GM23248 (cell line): ENCODE data around the gene CXADR.

ENCODE experiments used
- EZH2 ChIP-seq: fragments of 200-600 bp; sonication (generic); IDR thresholded peaks from 2 replicates; pipeline ENCODE4 v1.6.1; 2018; ENCODE audit warnings: antibody characterized with exemption, mild to moderate bottlenecking; ENCODE audit not compliant: insufficient read depth, poor library complexity, severe bottlenecking
- EZH2phosphoT487 ChIP-seq: fragments of 200-600 bp; sonication (generic); IDR thresholded peaks from 2 replicates; pipeline ENCODE4 v1.6.1; 2018; ENCODE audit warnings: antibody characterized with exemption, moderate library complexity, mild to moderate bottlenecking, low read depth; ENCODE audit not compliant: insufficient read depth

DNA sequence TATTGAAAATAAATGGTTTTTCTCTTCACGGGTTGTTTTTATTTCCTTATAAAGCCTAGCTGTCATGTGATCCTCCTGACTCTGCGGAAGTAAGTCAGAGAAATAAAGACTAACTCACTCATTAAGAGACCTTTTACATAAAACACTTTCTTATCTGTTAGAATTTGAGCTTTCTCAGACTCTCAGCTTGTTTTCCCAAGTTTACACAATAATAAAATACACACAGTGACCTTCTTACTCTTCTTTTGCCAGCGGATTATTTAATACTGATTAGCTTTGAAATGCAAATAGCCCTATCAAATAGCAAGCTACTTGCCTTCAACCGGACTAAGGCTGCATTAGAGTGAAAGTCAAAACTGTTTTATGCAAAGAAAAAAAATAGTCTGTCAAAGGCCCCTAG lies 45.5 kb upstream of the CXADR start:
- TF ChIP-seq EZH2 (no peak), EZH2phosphoT487 (no peak)
